Stimulated activated CD4-positive, alpha-beta T cell treated with anti-CD3 and anti-CD28 coated beads, Interleukin-2, amount 100 ng/mL, for 4 hours (primary cell): Measurements from ENCODE around the gene DET1.
"Not testable (repeated sequence)": the region's sequence is repeated elsewhere in the genome, so short reads cannot be mapped to it uniquely, and the experiment has no call there.

Experiments
- DNase-seq: peaks from one replicate; pipeline ENCODE4 v3.0.0-alpha.2; 2020; ENCODE audit warnings: low read depth

Gene DET1

DNA sequence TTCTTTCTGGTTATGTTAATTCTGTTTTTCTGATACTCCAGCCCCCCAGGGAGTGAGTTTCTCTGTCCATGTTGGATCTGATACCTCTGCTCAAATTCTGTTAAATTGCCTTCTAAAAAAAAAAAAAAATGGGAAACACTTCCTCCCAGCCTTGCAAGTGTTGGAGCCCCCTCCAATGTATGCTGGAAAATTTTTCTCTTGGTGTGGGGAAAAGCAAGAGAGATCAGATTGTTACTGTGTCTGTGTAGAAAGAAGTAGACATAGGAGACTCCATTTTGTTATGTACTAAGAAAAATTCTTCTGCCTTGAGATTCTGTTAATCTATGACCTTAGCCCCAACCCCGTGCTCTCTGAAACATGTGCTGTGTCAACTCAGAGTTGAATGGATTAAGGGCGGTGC is 6.1 kb downstream of the DET1 start:
- DNase-seq = not testable (repeated sequence)

DNA sequence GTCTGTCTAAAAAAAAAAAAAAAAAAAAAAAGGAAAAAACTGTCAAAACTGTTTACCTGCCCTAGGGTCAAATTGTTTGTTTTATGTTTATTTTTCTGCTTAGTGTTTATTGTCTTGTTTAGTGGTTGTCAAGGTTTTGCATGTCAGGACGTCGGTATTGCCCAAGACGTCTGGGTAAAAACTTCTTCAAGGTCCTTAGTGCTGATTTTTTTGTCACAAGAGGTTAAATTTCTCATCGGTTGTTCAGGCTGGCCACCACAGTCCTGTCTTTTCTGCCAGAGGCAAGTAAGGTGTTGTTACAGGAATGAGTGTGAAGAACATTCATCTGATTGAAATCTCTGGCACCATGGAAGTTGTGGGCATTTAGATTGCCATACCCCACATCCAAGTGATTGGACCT is 7.0 kb downstream of the DET1 start:
- no peak for DNase-seq

DNA sequence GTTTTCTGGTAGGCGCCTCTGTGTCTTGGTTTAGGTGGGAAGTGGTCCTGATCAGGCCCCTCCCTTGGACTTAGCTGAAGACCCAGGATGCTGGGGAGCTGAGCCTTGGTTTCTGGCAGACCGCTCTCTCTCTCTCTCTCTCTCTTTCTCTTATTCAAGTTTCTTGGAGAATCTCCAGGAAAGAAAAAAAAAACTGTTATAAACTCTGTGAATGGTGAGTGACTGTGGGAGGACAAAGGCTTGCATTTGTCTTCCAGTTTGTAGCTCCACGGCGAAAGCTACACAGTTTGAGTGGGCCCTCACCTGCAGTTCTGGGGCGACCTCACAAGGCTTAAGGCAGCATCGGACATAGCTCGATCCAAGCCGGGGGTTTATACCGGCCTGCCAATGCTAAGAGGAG is 7.5 kb downstream of the DET1 start:
- no peak for DNase-seq

DNA sequence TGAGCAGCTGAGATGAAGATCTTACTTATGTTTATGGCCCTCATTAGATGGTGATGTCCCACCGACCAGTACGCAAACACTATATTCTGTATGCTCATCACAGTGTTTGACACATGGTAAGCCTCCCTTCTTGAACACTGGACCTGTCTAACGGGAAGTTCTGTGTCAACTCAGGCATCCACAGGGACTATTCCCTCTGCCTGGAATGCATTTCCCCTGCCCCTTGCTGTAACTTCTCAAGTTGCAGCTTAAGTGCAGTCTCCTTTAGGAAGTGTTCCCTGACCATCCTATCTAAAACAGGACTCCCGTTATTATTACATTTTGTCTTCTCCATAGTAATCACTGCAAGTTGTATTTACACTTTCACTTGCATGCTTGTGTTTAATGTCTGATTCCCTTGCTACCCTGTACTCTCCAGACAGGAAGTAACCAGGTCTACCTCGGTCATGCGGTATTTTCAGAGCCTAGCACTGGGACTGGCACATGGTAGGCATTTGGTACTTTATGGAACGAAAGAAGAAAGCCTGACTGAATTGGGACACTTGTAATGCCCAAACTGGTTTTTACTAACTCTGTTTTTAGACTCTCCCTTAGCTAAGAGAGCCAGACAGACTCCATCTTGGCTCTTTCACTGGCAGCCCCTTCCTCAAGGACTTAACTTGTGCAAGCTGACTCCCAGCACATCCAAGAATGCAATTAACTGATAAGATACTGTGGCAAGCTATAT is 8.7 kb downstream of the DET1 start:
- DNase-seq = no peak

DNA sequence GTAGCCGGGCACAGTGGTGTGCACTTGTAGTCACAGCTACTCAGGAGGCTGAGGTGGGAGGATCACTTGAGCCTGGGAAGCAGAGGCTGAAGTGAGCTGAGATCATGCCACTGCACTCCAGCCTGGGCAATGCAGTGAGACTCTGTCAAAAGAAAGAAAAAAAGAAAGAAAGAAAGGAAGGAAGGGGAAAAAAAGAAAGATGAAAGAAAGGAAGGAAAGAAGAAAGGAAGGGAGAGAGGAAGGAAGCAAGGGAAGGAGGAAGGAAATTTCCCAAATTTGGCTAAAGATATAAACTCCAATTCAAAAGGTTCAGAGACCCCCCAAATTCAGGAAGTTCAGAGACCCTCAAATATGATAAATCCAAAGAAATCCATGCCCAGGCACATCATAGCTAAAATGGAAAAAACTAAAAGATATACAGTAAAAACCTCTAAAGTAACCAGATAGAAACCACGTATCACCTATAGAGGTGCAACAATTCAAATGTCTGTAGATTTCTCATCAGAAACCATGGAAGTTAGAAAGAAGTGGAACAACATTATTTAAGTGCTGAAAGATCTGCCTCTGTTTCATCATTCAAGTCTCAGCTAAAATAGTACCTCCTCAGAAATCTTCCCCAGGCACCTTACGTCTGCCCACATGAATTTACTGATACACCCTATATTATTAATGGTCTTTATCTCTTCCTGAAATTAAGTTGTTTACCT is 10.7 kb downstream of the DET1 start:
- no peak for DNase-seq

DNA sequence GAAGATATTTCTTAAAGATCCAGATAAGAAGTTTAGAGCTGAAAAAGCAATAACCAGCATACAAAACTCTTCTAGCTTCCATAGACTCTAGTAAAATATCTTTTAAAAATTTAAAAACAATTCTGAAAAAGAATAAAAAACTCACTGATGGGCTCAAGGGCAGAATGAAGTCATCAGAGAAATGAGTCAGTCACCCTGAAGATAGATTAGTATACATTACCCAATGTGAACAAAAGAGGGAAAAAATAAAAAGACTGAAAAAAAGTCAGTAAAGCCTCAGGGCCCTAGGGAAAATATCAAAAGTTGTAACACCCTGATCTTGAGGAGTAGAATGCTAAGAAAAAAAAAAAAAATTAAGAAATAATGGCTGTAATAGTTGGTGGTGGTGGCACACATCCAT is 11.4 kb downstream of the DET1 start:
- no peak for DNase-seq

DNA sequence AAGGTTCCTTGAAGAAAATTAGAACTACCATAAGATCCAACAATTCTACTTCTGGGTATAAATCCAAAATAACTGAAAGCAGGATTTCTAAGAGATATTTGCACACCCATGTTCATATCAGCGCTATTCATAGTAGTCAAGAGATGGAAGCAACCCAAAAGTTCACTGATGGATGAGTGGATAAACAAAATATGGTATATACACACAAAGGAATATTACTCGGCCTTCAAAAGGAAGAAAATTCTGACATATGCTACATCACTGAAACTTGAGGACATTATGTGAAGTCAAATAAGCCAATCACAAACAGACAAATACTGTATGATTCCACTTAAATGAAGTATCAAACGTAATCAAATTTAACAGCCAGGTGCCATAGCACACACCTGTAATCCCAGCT is 13.1 kb downstream of the DET1 start:
- no peak for DNase-seq

DNA sequence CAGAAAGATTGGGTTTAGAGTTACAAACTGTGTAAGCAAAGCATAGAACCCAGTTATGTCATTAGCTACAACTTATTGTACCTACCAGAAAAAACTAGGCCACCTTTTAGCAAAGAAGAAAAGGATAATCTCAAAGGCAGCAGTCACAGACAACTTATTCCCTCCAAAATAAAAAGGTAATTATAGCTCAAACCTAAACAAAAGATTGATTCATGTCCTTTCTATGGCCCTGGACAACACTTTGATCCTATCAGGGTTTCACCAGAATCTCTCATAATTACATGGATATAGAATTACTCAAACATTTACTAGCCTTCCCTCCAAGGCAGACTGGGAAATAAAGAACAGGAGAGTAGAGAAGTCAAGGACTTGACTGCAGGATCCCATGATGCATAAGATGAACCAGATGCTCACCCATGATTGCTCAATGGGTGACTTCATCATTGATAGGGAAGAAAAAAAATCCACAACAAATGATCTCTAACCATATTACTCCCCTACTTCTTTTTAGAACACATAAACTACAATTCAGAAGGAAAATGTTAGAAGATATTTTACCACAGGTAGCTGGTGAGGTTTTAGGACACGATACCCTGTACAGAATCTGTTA is 17.4 kb downstream of the DET1 start:
- DNase-seq = no peak

DNA sequence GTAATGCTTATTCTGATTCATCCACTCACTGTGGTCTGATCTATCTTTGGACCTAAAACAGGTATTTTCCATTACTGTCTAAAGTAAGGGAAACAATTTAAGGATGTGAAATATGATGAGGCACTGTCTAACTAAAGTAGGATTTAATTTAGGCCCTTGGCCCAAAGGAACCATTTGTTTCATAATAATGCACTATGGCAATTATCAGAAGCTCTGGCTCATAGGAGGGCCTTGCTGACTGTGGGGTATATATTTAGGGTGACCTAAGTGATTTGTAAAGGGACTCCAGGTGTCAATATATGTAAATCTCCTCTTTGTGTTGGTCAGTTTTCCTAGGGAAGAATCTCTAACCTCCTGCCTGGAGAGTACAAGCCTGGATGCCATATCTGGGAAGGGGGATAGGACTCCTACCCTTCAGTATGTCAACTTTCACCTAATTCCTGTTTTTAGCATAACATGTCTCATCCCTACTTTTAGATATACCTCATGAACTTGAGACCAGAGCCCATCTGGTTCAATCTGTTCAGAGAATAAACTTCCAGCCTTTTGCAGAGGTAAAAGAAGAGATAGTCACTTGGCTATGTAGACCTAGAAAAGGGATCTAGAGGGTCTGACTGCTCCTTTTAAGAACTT is 20.1 kb downstream of the DET1 start:
- DNase-seq = no peak

DNA sequence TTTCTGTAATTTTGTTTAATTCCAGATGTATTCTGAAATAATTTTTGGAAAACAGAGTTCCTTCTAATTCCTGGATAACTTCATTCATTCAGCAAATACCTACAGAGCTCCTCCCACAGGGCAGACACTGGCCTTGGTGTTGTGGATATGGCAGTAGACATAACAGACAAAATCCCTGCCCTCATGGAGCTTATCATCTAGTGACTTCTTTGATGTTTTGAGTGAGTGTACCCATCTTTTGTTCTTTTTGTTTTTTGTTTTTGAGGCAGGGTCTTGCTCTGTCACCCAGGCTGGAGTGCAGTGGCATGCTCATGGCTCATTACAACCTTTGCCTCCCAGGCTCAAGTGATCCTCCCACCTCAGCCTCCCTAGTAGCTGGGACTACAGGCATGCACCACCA is 21.1 kb downstream of the DET1 start:
- no peak for DNase-seq

DNA sequence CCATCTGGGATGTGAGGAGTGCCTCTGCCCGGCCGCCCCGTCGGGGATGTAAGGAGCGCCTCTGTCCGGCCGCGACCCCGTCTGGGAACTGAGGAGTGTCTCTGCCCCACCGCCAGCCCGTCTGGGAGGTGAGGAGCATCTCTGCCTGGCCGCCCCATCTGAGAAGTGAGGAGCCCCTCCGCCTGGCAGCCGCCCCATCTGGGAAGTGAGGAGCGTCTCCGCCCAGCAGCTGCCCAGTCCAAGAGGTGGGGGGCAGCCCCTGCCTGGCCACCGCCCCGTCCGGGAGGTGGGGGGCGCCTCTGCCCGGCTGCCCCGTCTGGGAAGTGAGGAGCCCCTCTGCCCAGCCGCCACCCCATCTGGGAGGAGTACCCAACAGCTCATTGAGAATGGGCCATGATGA is 22.4 kb downstream of the DET1 start:
- DNase-seq = not testable (repeated sequence)

DNA sequence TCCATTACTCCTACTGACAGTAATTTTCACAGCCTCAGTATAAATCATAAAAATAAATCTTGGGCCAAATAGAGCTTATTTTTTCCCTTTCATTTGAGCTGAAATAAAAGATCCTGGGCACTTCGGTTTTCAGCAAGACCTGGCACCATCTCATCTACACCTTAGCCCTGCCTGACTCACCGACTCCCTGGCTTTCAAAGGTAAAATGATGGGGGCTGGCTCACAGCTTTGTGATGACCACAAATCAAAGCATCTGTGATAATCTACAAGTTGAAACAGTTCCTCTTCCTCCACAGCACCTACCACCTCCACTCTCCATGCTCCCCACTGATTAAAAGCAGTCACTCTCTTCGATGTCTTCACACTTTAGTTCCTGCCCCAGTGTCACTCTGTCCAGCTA is 27.6 kb downstream of the DET1 start:
- DNase-seq = no peak

DNA sequence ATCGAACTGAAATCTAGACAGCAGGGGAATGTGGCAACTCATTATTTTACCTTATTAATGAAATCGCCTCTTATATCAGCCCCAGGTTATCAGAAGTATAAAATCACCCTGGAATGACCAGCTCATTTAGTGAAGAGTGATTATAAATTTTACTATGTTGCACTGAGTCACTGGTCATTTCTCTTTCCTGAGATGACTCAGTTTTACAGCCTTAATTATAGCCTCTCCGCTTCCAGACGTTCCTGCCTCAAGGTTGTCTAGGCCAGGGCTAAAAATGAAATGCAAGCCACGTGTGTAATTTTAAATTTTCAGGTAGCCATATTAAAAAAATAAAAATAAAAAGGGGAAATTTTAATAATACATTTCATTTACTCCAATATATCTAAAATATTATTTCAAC is 33.3 kb downstream of the DET1 start:
- DNase-seq = no peak

DNA sequence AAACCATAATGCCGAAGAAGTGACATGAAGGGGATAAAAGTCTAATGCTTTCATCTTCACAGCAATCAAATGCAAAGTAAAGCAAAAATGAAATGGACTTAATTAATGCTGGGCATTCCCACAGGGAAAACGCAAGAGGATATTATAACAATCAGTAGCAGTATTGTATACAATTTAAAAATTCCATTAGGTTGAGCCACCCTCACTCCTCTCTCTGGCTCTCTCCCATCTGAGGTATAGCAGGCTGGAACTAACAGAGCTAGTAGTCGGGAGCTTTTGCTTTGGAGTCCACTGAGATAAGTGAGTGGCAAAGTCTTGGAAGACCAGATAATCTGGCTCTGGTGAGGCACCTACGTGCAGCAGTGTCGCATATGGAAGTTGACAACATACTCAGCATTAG is 33.9 kb downstream of the DET1 start:
- DNase-seq = no peak

DNA sequence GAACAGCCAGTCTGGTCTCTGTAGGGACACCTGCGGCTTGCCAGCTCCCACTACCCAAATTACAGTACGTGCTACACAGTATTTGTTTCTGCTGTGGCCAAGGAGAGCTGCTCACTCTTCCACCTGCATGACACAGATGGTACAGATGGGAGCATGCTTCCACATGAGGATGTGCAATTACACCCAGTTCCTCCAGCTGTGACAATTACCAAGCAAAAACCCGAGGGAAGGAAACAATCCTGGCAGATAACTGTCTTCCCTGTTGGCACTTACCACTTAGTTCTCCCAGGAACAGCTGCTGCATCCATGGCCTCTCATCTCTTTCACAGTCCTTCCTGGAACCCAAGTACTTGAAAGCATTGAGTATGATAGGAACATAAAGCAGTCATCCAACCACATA is 34.4 kb downstream of the DET1 start:
- no peak for DNase-seq

DNA sequence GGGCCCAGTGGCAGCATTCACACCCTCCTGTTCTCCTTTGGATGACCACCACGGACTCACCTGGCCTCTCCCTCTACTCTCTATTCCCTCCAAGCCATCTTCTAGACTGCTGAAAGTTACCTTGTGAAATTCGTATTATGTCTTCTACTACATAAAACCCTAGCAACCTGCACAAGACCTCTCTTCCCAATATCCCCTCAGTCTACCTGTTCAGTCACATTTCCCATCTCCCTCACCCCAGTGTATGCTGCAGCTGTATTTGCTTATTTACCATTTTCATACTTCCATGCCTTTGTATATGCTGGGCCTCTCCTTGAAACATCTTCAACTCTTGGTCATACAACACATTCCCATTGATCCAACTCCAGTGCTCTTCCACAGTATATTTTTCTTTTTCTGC is 35.3 kb downstream of the DET1 start:
- no peak for DNase-seq

DNA sequence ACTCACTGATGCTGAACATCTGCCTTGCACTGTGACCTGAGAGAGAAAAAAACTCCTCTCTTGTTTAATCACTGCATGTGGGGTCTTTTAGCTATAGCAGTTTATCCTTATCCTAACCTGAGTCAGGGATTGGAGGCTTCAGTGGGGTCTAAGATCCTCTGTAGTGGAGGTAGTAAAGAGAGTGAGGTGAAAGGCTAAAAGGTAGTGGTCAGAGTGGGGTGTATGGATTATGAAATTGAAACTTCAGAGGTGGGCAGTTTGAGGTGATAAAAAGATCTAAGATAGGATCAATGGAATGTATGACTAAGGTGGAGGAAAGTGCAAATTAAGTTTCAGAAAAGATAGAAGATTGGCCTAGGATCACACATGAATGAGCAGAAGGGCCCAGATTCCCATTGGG is 36.5 kb downstream of the DET1 start:
- no peak for DNase-seq

DNA sequence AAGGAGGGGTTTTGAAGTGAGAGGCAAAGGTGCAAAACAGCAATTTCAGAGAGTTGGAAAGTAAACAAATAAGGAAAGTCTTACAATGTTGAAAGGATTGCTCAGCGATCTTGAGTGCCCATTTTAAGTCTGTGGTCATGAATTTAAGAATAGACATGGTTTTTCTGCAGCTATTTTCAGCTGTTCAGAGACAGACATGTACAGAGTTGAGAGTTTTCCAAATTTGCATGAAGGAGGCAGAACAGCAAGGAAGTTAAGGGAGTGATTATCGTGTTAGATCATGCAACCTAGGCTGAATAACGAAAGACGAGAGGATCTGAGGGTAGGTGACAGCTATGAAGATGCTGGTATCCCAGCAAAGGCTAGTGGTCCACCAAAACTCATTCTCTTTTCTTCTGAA is 37.2 kb downstream of the DET1 start:
- DNase-seq = no peak

DNA sequence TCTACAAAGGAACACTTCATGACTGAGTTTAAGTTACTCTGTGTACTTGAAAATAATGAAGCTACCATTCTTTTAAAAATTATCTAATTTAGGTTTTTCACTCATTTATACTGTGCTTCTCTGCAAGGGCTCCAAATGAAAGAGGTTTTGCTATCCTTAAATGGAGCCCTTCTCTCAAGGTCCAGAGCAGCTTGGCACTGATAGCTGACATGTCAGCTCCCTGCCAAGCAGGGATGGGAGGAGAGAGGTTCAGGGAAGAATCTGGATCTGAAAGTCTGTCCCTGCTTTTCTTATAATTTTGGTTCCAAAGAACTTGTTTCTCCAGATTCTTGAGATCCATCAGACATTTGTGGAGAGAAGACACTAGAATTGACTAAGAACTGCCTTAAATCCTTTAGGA is 39.9 kb downstream of the DET1 start:
- no peak for DNase-seq

DNA sequence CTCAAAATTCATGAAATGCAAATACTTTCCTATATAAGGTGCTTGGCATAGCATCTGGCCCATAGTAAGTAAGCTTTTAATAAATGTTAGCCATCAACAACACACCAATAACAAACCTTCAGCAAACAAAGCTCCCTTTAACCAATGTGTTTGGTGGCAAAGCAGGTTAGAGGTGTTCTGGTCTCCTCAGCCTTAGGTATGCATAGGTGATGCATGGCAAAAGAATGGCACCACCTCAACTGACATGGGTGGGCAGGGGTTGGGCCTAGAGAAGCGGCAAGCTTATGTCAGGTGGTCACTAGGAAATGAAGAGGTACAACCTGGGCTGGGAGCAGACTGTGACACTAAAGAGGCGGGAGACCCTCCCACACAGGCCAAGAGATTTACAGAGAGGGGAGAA is 40.8 kb downstream of the DET1 start:
- no peak for DNase-seq

DNA sequence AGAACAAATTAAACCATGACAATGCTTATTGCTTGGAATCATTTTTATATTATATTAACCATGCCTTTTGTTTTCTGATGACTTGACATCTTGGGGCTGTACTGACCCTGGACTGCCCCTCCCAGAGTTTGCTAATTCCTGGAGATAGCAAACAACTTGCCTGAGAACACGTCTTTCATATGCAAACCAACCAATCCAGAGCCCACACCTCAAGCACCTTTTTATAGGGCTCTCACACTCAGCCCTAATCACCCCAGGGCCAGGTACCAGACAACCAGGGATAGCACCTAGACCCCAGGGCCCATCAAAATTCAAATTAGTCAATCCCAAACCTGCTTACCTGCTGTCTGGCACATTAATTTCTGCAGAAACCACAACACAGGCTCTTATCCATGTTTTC is 42.0 kb downstream of the DET1 start:
- no peak for DNase-seq

DNA sequence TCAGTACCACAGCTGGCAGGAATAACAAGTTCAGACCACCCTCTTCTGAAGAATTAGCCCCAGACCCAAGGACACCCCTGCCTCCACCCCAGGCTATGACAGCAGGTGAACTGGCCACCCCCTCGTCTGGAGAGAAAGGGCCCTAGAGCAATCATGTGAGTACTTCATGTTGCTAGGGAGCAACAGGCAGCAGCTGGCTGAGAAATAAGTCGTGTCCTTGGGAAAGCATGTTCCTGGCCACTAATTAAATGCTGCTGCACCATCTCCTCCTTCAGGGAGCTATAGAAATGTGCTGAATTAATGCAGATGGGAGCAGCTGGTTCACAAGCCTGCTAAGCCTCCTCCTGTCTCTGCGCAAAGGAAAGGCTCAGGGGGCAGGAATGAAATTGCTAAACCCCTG is 47.5 kb downstream of the DET1 start:
- no peak for DNase-seq

DNA sequence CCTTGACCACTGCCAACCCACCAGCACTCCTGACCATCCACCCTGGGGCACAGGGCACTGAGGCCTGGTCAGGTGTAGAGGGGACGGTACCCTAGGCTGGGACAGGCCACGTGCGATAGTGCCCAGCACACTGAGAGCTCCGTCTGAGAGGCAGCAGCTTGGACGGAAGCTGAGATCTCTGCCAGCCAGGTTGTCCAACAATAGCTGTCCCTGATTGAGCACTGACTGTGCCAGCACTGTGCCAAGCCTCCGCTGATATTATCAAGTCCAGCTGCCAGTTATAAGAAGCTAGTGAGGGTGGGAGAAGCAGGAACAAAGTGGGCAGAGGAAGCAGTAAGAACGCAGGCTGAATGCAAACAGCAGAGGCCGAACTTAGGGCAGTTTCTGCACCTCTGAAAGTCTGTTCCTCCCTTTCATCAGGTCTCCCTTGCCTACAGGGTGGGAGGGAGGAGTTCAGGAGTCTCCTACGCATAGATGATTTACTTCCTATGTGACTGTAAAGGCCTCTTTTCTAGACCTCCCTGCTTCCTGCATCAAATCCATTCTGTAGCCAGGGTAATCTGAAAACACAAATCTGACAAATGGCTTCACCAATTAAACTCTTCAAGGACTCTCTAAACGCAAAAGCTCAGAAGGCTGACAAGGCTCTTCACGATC is 49.2 kb downstream of the DET1 start:
- no peak for DNase-seq
